Kidney (tissue), 14 donors: Measurements from ENCODE around the gene COL21A1. TPM values are rescaled to one million over a fixed set of nuclear protein-coding genes. Genes with fewer than 3 reads are reported as not detected.
A peak's percentile ranks its signal among the peaks of the same experiment; 100 is the strongest.

ENCODE experiments used
- DNase-seq, 5 donors: peaks; one replicate each; pipeline ENCODE4 v3.0.0-alpha.2; 2013 to 2020
- FAIRE-seq: peaks from 2 replicates; lab custom pipeline; 2012; peaks lifted over from hg19 to GRCh38; lab: Jason Lieb, UNC
- H3K27ac ChIP-seq, 2 donors: one replicate each; pipeline ENCODE4 v1.7.0; 2013; ENCODE audit warnings: low read depth in 2 of 2, low read length in 2 of 2, inconsistent platforms in 1 of 2
- H3K27me3 ChIP-seq: one replicate; pipeline ENCODE4 v1.7.1; 2013; ENCODE audit warnings: low read length, inconsistent platforms; ENCODE audit not compliant: control insufficient read depth, insufficient read depth
- H3K36me3 ChIP-seq, 3 donors: one replicate each; pipeline versions ENCODE4 v1.7.0 to v1.7.1; 2013; ENCODE audit warnings: low read length in 3 of 3, control low read depth in 1 of 3, inconsistent platforms in 1 of 3; ENCODE audit not compliant: insufficient read depth in 3 of 3, control insufficient read depth in 2 of 3
- H3K4me1 ChIP-seq, 3 donors: one replicate each; pipeline versions ENCODE4 v1.7.0 to v1.7.1; 2013; ENCODE audit warnings: low read length in 3 of 3, inconsistent platforms in 1 of 3, low read depth in 1 of 3; ENCODE audit not compliant: control insufficient read depth in 2 of 3, insufficient read depth in 2 of 3
- H3K4me3 ChIP-seq, 3 donors: one replicate each; pipeline versions ENCODE4 v1.7.0 to v1.8.1; 2013; ENCODE audit warnings: low read length in 3 of 3, control low read depth in 1 of 3, inconsistent platforms in 1 of 3
- H3K9ac ChIP-seq, 3 donors: one replicate each; pipeline versions ENCODE4 v1.7.0 to v1.7.1; 2013; ENCODE audit warnings: low read length in 3 of 3, control low read depth in 1 of 3, inconsistent platforms in 1 of 3
- H3K9me3 ChIP-seq, 3 donors: one replicate each; pipeline versions ENCODE4 v1.7.0 to v1.7.1; 2013; ENCODE audit warnings: low read length in 3 of 3, control low read depth in 1 of 3, inconsistent platforms in 1 of 3; ENCODE audit not compliant: control insufficient read depth in 2 of 3, insufficient read depth in 1 of 3
- CTCF ChIP-seq: IDR thresholded peaks from 3 replicates; pipeline ENCODE4 v1.5.1; 2012; ENCODE audit warnings: mild to moderate bottlenecking, moderate library complexity, borderline replicate concordance; ENCODE audit not compliant: insufficient read depth; ENCODE audit errors: extremely low read depth
- intact Hi-C: fragments of 100-400 bp; cut with DNase I; formaldehyde crosslinking; loops from one replicate; pipeline ENCODE4 v1.11.1; 2022
- polyA plus RNA-seq: library from polyadenylated mRNA; stranded (reverse); fragments of 350-450 nt; fragmentation: Illumina TruSeq; extraction: RNeasy Lipid Tissue Mini Kit (QIAGEN cat#74804); gene quantifications from one replicate; pipeline ENCODE4 v1.2.3, GENCODE V29; 2014; ENCODE audit warnings: low read depth, low replicate concordance; ENCODE audit not compliant: insufficient read depth
- total RNA-seq: library from RNA; stranded (reverse); fragmentation: NEBNext Ultra II Directional; extraction: Animal tissue kit (Norgen Biotek cat#: 25700); gene quantifications from one replicate; pipeline ENCODE4 v1.2.1, GENCODE V29; 2021
- donor health status: control.
- donor health status: control.
- donor health status: control.
- donor health status: control.
- donor health status: control.
- donor health status: DM: yes; HTN: yes; CAD: no.
- donor health status: Normal renal cell carcinoma (clear cell type).

COL21A1 gene
- total and polyA plus RNA-seq, 2 donors from 2014 or later: 1.6 to 3.1 TPM

- H3K27me3 ChIP-seq: no peaks in the 10 kb centered on the region
- H3K9me3 ChIP-seq: no peaks in the 10 kb centered on the region
- H3K4me3 ChIP-seq: no peak overlapping the region
- DNase-seq: peak in 2 of 5 donors; percentile 51 to 80
- H3K9ac ChIP-seq: no peak overlapping the region
- TF ChIP-seq CTCF: no peak
- H3K4me1 ChIP-seq: no peaks in the 10 kb centered on the region
- intact Hi-C loops: no loop called here
- H3K27ac ChIP-seq: no peak overlapping the region
- H3K36me3 ChIP-seq: no peaks in the 10 kb centered on the region
- FAIRE-seq: no peak
Observed at GRCh38 chr6:56087421-56087820, 160.0 kb downstream of the COL21A1 start.

- intact Hi-C loops: no loop called here
- no peaks in the 10 kb centered on the region for H3K27me3 ChIP-seq
- no peaks in the 10 kb centered on the region for H3K4me1 ChIP-seq
- H3K9ac ChIP-seq: no peak overlapping the region
- FAIRE-seq (no peak), DNase-seq (no peak)
- H3K9me3 ChIP-seq: peaks cover 0 to 3% (median 0%) of the 10 kb centered on the region in 3 donors
- no peaks in the 10 kb centered on the region for H3K36me3 ChIP-seq
- TF ChIP-seq CTCF: no peak
- no peak overlapping the region for H3K4me3 ChIP-seq
- no peak overlapping the region for H3K27ac ChIP-seq
Observed at GRCh38 chr6:56079751-56080540, 167.4 kb downstream of the COL21A1 start.

- intact Hi-C loops: no loop called here
- FAIRE-seq (no peak), DNase-seq (no peak)
- H3K27ac ChIP-seq: no peak overlapping the region
- no peak overlapping the region for H3K9ac ChIP-seq
- H3K4me3 ChIP-seq: no peak overlapping the region
- peaks cover 0 to 3% (median 0%) of the 10 kb centered on the region in 3 donors for H3K9me3 ChIP-seq
- H3K4me1 ChIP-seq: no peaks in the 10 kb centered on the region
- no peaks in the 10 kb centered on the region for H3K36me3 ChIP-seq
- no peak for TF ChIP-seq CTCF
- no peaks in the 10 kb centered on the region for H3K27me3 ChIP-seq
Observed at GRCh38 chr6:56076033-56076432, 171.3 kb downstream of the COL21A1 start.
